ENCODE results near the gene TRIM40. TPM values are rescaled to one million over a fixed set of nuclear protein-coding genes. Genes with fewer than 3 reads are reported as not detected.

Gene TRIM40, protein sequence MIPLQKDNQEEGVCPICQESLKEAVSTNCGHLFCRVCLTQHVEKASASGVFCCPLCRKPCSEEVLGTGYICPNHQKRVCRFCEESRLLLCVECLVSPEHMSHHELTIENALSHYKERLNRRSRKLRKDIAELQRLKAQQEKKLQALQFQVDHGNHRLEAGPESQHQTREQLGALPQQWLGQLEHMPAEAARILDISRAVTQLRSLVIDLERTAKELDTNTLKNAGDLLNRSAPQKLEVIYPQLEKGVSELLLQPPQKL
- total RNA-seq (2022; extraction: Qiagen RNA extraction) = not detected in 5 replicates

DNA sequence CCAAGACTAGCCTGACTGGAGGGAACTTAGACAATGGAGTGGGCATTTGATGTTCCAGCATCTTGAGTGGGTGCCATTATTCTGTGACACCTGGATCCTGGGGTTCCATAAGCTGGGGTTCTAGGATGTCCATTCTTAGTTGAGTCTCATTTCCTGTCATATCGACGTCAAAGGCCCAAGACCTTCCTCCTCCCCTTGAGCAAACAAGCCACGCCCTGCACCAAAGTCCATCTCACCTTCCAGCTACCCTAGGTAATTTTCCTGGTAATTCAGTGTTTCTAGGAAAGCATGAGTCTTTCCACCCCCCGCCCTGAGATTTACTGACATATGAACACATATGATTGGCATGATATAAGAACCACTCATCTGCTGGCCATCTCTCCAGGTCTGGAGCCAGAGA, at the start of gene TRIM40:
TSS of gene TRIM40 (plus strand) at position 384 of the 400 bp plus-strand sequence. CDS start 897 bp downstream, outside the sequence.

DNA sequence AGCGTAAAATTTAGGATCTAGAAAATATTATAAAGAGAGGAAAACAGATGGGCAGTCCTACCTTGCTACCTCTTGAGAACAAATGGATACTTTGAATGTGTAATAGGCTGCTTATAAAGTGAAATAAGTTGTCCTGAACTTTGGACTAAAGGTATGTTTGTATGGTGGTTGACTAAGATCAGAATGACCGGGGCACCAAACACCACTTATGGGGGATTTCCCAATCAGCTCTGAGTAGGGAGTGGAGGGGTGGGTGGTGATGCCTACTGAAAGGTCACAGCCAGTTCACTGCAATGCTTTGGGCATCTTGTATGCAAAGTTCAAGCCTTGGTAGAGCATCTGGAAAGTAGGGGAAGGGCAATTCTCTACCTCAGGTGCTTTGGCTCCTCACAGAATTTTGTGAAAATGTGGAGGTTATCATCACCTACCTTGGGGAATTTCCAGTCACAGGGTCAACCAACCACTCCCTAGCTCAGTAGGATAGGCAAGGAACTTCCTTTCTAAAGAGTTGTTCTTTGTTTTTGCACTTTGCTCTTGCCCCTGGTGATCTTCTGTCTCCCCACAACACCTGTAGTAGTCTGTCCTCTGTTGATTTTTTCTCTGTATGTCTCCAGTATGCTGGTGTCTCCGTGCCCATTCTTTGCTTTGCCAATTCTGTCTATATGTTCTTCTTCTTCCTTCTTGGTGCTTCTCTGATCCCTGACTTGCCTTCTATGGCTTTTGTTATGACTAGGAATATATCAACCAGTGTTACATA, 22.8 kb upstream of the TRIM40 start, which contains the start of gene TRIM31:
TSS of gene TRIM31 (minus strand) at position 88 of the 757 bp plus-strand sequence. CDS start 285 bp downstream, outside the sequence.

DNA sequence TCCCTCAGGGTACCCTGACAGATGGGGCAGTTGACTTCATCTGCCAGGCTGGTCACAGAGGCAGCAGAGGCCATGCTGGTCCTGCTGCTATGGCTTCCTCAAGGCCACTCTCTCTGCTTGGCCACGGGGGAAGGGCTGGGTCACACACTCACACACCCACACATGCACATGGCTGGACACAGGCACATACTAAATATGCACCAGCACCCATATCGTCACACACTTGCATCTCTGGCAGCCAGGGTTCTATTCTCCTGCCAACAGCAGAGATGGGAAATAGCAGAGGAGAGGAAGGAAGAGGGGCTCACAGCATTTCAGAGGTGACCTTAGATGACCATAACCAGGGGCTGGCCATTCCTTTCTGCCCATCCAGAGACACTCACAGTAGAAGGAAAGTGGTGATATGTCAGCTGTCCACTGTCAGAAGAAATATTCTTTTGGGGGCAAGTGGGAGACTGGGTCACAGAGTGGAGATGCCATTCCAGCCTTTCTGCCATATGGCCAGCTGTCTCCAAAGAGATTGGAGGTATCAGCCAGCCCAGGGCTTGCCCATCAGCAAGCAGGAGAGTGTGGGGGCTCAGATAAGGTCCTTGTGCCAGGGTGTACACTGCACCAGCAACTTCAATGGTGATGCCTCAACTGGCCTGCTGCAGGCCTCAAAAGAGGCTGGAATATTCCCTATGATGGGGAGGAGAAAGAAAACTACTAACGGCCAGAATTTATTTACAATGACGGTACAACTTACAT, 25.0 kb downstream of the TRIM40 start, which contains the start of gene TRIM10:
TSS of gene TRIM10 (minus strand) at position 427 of the 747 bp plus-strand sequence. CDS start at position 74, 353 bp downstream.

DNA sequence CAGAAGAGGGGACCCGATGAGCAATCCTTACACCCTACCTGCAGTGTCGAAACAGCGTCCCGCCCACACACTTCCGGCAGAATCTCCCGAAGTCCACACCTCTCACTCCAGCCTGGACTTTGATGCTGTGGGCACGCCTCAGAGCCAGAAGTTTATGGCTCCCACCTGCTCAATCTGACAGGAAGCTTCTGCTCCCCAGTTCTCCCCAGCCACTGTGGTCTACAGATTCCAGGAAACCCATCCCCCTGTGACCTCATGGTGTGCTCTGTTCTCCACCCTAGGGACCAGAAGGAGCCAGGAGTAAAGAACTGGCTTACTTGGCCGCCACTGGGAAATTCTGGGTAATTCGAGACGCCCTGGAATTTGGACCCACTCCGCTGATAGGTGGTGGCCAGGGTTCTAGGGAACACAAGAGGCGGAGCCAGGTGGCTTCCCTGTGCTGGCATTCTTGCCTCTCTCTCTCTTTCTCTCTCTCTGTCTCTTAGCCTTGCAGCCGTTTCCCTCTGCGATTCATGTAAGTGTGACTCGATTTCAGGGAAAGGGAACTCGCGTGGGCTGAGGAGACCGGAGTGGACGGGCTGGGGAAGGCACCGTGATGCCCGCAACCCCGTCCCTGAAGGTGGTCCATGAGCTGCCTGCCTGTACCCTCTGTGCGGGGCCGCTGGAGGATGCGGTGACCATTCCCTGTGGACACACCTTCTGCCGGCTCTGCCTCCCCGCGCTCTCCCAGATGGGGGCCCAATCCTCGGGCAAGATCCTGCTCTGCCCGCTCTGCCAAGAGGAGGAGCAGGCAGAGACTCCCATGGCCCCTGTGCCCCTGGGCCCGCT, 27.4 kb downstream of the TRIM40 start, which contains the start of gene TRIM15:
TSS of gene TRIM15 (plus strand) at position 457 of the 828 bp plus-strand sequence. CDS start at position 596, 139 bp downstream.

Other genes with a start within 250 kb of the TRIM40 start
- gene HLA-A, start 193.6 kb upstream of the TRIM40 start, total RNA-seq (2022; extraction: Qiagen RNA extraction) = 118 to 154 TPM (median 140 TPM) in 5 replicates
- 24.7 to 36.7 TPM (median 31.8 TPM) in 5 replicates for gene POLR1H, start 74.9 kb upstream of the TRIM40 start, total RNA-seq (2022; extraction: Qiagen RNA extraction)
- 40.1 to 41.9 TPM (median 41.3 TPM) in 5 replicates for gene PPP1R11, start 68.9 kb upstream of the TRIM40 start, total RNA-seq (2022; extraction: Qiagen RNA extraction)
- not detected in 5 replicates for gene RNF39, start 60.4 kb upstream of the TRIM40 start, total RNA-seq (2022; extraction: Qiagen RNA extraction)
- gene TRIM31, start 23.1 kb upstream of the TRIM40 start, total RNA-seq (2022; extraction: Qiagen RNA extraction) = 0.48 to 1.3 TPM (median 0.82 TPM) in 5 replicates
- gene TRIM10, start 25.1 kb downstream of the TRIM40 start, total RNA-seq (2022; extraction: Qiagen RNA extraction) = not detected in 5 replicates
- not detected in 5 replicates for gene TRIM15, start 27.4 kb downstream of the TRIM40 start, total RNA-seq (2022; extraction: Qiagen RNA extraction)
- gene TRIM26, start 77.3 kb downstream of the TRIM40 start, total RNA-seq (2022; extraction: Qiagen RNA extraction) = 24.5 to 27.3 TPM (median 26.9 TPM) in 5 replicates
- 6.7 to 8.5 TPM (median 7.2 TPM) in 5 replicates for gene TRIM39, start 190.8 kb downstream of the TRIM40 start, total RNA-seq (2022; extraction: Qiagen RNA extraction)
- gene RPP21, start 209.0 kb downstream of the TRIM40 start, total RNA-seq (2022; extraction: Qiagen RNA extraction) = 57.8 to 79.3 TPM (median 66.5 TPM) in 5 replicates

All from A549 treated with Mapracorat at 1 μM for 4 hours (cell line).